ENCODE results near the gene ERCC6. TPM values are rescaled to one million over a fixed set of nuclear protein-coding genes. Genes with fewer than 3 reads are reported as not detected.

Gene ERCC6
- total and polyA plus RNA-seq, 10 of the 15 experiments (the other 5 are each of a cell fraction or from before 2014, with no cell fraction given): 4.3 to 15.6 (median 7.8) TPM

DNA sequence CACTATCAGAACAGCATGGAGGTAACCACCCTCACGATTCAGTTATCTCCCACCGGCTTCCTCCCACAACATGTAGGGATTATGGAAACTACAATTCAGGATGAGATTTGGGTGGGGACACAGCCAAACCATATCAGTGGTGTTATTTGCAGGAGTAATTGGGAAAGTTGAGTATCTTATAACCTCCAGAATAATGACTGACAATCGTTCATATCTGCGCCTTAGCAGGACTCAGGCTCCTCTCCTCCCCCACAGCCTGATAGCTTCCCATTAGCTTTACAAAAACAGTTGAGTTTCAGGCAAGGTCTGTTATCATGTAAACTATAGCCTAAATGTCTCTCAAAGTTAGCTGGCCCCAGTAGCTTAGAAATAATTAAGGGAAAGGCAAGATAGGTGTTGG, 3.4 kb upstream of the ERCC6 start:
- ChIA-PET RAD21 (ENCODE audit: unreplicated experiment) (no interaction called here), POLR2A (no interaction called here), SMC1A (ENCODE audit: uncharacterized antibody, unreplicated experiment) (no interaction called here), CTCF (no interaction called here)
- Histone ChIP-seq H3K36me3 (ENCODE audit: control insufficient read depth in 2 of 2, insufficient read depth in 2 of 2, low read length in 1 of 2) (no peaks in the 10 kb centered on the region), H2AFZ (ENCODE audit: control insufficient read depth, low read depth, low read length) (no peak overlapping the region), H3K4me2 (ENCODE audit: control insufficient read depth, insufficient read depth) (no peak overlapping the region), H3K27me3 (replicated peaks in 1 of 2; ENCODE audit: control insufficient read depth in 2 of 2, insufficient read depth in 2 of 2, low read length in 1 of 2) (no peaks in the 10 kb centered on the region), H3K4me3 (no peak overlapping the region), H3K79me2 (ENCODE audit: control insufficient read depth, insufficient read depth, low read length) (peaks cover 10% of the 10 kb centered on the region), H3K27ac (ENCODE audit: control insufficient read depth, insufficient read depth) (no peak overlapping the region), H3K4me1 (ENCODE audit: control insufficient read depth, insufficient read depth, low read length) (peaks cover 16% of the 10 kb centered on the region), H4K20me1 (ENCODE audit: control insufficient read depth, insufficient read depth) (no peaks in the 10 kb centered on the region), H3K9ac (ENCODE audit: control insufficient read depth, insufficient read depth, low read length) (no peak overlapping the region), H3K9me3 (replicated peaks; ENCODE audit: control insufficient read depth, insufficient read depth, low read length) (no peaks in the 10 kb centered on the region; the same call in 2 of the 3 replicates)
- in situ Hi-C loops (cut with MboI): no loop called here
- DNase-seq (ENCODE audit: low read depth, low spot score) (no peak), ATAC-seq (no peak), FAIRE-seq (no peak)
- no peak for TF ChIP-seq BHLHE40 (IDR thresholded peaks at IDR 0.05; ENCODE audit: borderline replicate concordance in 1 of 2, low read depth in 2 of 2, low read length in 1 of 2)
- TF ChIP-seq CHD2 (IDR thresholded peaks at IDR 0.05; ENCODE audit: borderline replicate concordance, low read depth, low read length): no peak
- TF ChIP-seq, protein P1, sequence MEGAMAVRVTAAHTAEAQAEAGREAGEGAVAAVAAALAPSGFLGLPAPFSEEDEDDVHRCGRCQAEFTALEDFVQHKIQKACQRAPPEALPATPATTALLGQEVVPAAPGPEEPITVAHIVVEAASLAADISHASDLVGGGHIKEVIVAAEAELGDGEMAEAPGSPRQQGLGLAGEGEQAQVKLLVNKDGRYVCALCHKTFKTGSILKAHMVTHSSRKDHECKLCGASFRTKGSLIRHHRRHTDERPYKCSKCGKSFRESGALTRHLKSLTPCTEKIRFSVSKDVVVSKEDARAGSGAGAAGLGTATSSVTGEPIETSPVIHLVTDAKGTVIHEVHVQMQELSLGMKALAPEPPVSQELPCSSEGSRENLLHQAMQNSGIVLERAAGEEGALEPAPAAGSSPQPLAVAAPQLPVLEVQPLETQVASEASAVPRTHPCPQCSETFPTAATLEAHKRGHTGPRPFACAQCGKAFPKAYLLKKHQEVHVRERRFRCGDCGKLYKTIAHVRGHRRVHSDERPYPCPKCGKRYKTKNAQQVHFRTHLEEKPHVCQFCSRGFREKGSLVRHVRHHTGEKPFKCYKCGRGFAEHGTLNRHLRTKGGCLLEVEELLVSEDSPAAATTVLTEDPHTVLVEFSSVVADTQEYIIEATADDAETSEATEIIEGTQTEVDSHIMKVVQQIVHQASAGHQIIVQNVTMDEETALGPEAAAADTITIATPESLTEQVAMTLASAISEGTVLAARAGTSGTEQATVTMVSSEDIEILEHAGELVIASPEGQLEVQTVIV (IDR thresholded peaks at IDR 0.05; ENCODE audit: borderline replicate concordance, partially characterized antibody): no peak
- TF ChIP-seq CREM (IDR thresholded peaks at IDR 0.05; ENCODE audit: low read depth): no peak
- TF ChIP-seq ZZZ3 (IDR thresholded peaks at IDR 0.05; ENCODE audit: control insufficient read depth, insufficient read length, low read depth): no peak
- no peak for TF ChIP-seq RFX5 (IDR thresholded peaks at IDR 0.05; ENCODE audit: low read depth, low read length)
- TF ChIP-seq ZNF622 (IDR thresholded peaks at IDR 0.05): no peak
- no TSS peak for BruUV-seq (replicated peaks)
- intact Hi-C loops (cut with micrococcal nuclease; ENCODE audit: unreplicated experiment): no loop called here
- 82% methylated on average over 4 of the region's 4 CpGs for WGBS (ENCODE audit: insufficient coverage, insufficient replicate concordance, low lambda C conversion rate, missing lambda C conversion rate)

Measured in GM12878 (cell line).